ENCODE measurements around the gene SLC4A1AP.
"Not testable (repeated sequence)": the region's sequence is repeated elsewhere in the genome, so short reads cannot be mapped to it uniquely, and the experiment has no call there.

Gene SLC4A1AP

GRCh38 chr2:27663285-27664153, at the start of gene SLC4A1AP, which contains the start of gene SUPT7L:
SLC4A1AP (plus strand) TSS chr2:27663889; CDS start chr2:27663915, 26 bp downstream.
SUPT7L (minus strand) TSS chr2:27663614; CDS start chr2:27662192, 1,422 bp downstream.
- DNase-seq, result peak; percentile 65

- no peak for DNase-seq
Measured at GRCh38 chr2:27613985-27614384, 49.7 kb upstream of the SLC4A1AP start.

- DNase-seq, result no peak
Measured at GRCh38 chr2:27615316-27615715, 48.4 kb upstream of the SLC4A1AP start.

GRCh38 chr2:27621524-27621923, 42.2 kb upstream of the SLC4A1AP start:
- no peak for DNase-seq

- DNase-seq, result no peak
Measured at GRCh38 chr2:27622921-27623384, 40.7 kb upstream of the SLC4A1AP start.

- DNase-seq, result no peak
Measured at GRCh38 chr2:27624943-27625342, 38.7 kb upstream of the SLC4A1AP start.

GRCh38 chr2:27626323-27626722, 37.4 kb upstream of the SLC4A1AP start:
- not testable (repeated sequence) for DNase-seq

- not testable (repeated sequence) for DNase-seq
Measured at GRCh38 chr2:27626921-27627320, 36.8 kb upstream of the SLC4A1AP start.

- peak; percentile 6 for DNase-seq
Measured at GRCh38 chr2:27627963-27628766, 35.5 kb upstream of the SLC4A1AP start.

- DNase-seq, result peak; percentile 88
Measured at GRCh38 chr2:27628767-27629709, 34.7 kb upstream of the SLC4A1AP start, which contains the start of the genes CCDC121 and GPN1. CCDC121 (minus strand) TSS chr2:27629012; CDS start chr2:27627799, 1,213 bp downstream. GPN1 (plus strand) TSS chr2:27629050; CDS start chr2:27629059, 9 bp downstream.

- not testable (repeated sequence) for DNase-seq
Measured at GRCh38 chr2:27630257-27630656, 33.4 kb upstream of the SLC4A1AP start.

GRCh38 chr2:27634291-27634690, 29.4 kb upstream of the SLC4A1AP start:
- no peak for DNase-seq

- no peak for DNase-seq
Measured at GRCh38 chr2:27636766-27637165, 26.9 kb upstream of the SLC4A1AP start.

- no peak for DNase-seq
Measured at GRCh38 chr2:27638037-27638637, 25.6 kb upstream of the SLC4A1AP start.

- DNase-seq, result no peak
Measured at GRCh38 chr2:27638709-27639108, 25.0 kb upstream of the SLC4A1AP start.

- DNase-seq, result no peak
Measured at GRCh38 chr2:27640722-27641245, 22.9 kb upstream of the SLC4A1AP start.

GRCh38 chr2:27645197-27645596, 18.5 kb upstream of the SLC4A1AP start:
- no peak for DNase-seq

GRCh38 chr2:27647289-27647688, 16.4 kb upstream of the SLC4A1AP start:
- DNase-seq, result no peak

- DNase-seq, result no peak
Measured at GRCh38 chr2:27647737-27648136, 16.0 kb upstream of the SLC4A1AP start.

- no peak for DNase-seq
Measured at GRCh38 chr2:27651056-27651455, 12.6 kb upstream of the SLC4A1AP start.

GRCh38 chr2:27652341-27652740, 11.3 kb upstream of the SLC4A1AP start:
- DNase-seq, result no peak

Data from stimulated activated CD4-positive, alpha-beta T cell treated with anti-CD3 and anti-CD28 coated beads, Interleukin-12 subunit alpha, Interleukin-12 subunit beta, amount 100 ng/mL, for 4 hours (primary cell).